Astrocyte (in vitro differentiated cells and primary cell): ENCODE data around the gene E2F2. TPM values are rescaled to one million over a fixed set of nuclear protein-coding genes. Genes with fewer than 3 reads are reported as not detected.

Experiments used
- DNase-seq: peaks from one replicate; pipeline ENCODE4 v3.0.0-alpha.2; 2010; ENCODE audit warnings: low read depth
- FAIRE-seq: peaks from 2 replicates; lab custom pipeline; 2011; peaks lifted over from hg19 to GRCh38; lab: Jason Lieb, UNC
- H2AFZ ChIP-seq: 2 replicates; pipeline ENCODE4 v1.6.0; 2012; ENCODE audit warnings: low read depth, low read length, inconsistent platforms
- H3K27ac ChIP-seq: 2 replicates; pipeline ENCODE4 v1.5.1; 2011; ENCODE audit warnings: low read depth, low read length, inconsistent platforms
- H3K27me3 ChIP-seq: 2 replicates; pipeline ENCODE4 v1.6.0; 2011; ENCODE audit warnings: low read length, inconsistent platforms; ENCODE audit not compliant: insufficient read depth
- H3K36me3 ChIP-seq: 2 replicates; pipeline ENCODE4 v1.5.1; 2011; ENCODE audit warnings: low read length, inconsistent platforms; ENCODE audit not compliant: insufficient read depth
- H3K4me1 ChIP-seq: 2 replicates; pipeline ENCODE4 v1.5.1; 2011; ENCODE audit warnings: low read length, inconsistent platforms; ENCODE audit not compliant: insufficient read depth
- H3K4me2 ChIP-seq: 2 replicates; pipeline ENCODE4 v1.6.0; 2012; ENCODE audit warnings: low read length, inconsistent platforms
- H3K4me3 ChIP-seq: 2 replicates; pipeline ENCODE4 v1.5.1; 2011; ENCODE audit warnings: low read depth, mild to moderate bottlenecking, low read length, inconsistent platforms; ENCODE audit not compliant: insufficient read depth
- H3K79me2 ChIP-seq: 2 replicates; pipeline ENCODE4 v1.6.0; 2012; ENCODE audit warnings: mild to moderate bottlenecking, low read length, inconsistent platforms; ENCODE audit not compliant: insufficient read depth
- H3K9ac ChIP-seq: 2 replicates; pipeline ENCODE4 v1.6.0; 2012; ENCODE audit warnings: mild to moderate bottlenecking, low read length, inconsistent platforms
- H3K9me3 ChIP-seq: 2 replicates; pipeline ENCODE4 v1.5.1; 2012; ENCODE audit warnings: low read depth, mild to moderate bottlenecking, low read length, inconsistent platforms; ENCODE audit not compliant: insufficient read depth
- H4K20me1 ChIP-seq: 2 replicates; pipeline ENCODE4 v1.6.0; 2012; ENCODE audit warnings: low read length, inconsistent platforms; ENCODE audit not compliant: insufficient read depth
- H3K27ac Mint-ChIP-seq: one replicate; pipeline ENCODE4 v1.8.0; 2021; ENCODE audit warnings: mild to moderate bottlenecking, mixed read lengths; ENCODE audit not compliant: unreplicated experiment
- H3K27me3 Mint-ChIP-seq: one replicate; pipeline ENCODE4 v1.8.0; 2021; ENCODE audit warnings: low read depth, mixed read lengths; ENCODE audit not compliant: unreplicated experiment
- H3K36me3 Mint-ChIP-seq: one replicate; pipeline ENCODE4 v1.8.0; 2021; ENCODE audit warnings: low read depth, mixed read lengths; ENCODE audit not compliant: unreplicated experiment
- H3K4me1 Mint-ChIP-seq: one replicate; pipeline ENCODE4 v1.8.0; 2021; ENCODE audit warnings: low read depth, mixed read lengths; ENCODE audit not compliant: unreplicated experiment
- H3K4me3 Mint-ChIP-seq: one replicate; pipeline ENCODE4 v1.8.0; 2021; ENCODE audit warnings: mild to moderate bottlenecking, moderate library complexity, mixed read lengths; ENCODE audit not compliant: unreplicated experiment
- H3K9me3 Mint-ChIP-seq: one replicate; pipeline ENCODE4 v1.8.0; 2021; ENCODE audit warnings: mild to moderate bottlenecking, mixed read lengths; ENCODE audit not compliant: unreplicated experiment
- CTCF ChIP-seq: IDR thresholded peaks from 2 replicates; pipeline ENCODE4 v1.5.1; 2011; ENCODE audit warnings: low read depth, mild to moderate bottlenecking, inconsistent platforms, low read length, moderate library complexity; ENCODE audit not compliant: insufficient read depth
- EZH2 ChIP-seq: IDR thresholded peaks from 2 replicates; pipeline ENCODE4 v1.6.1; 2012; ENCODE audit warnings: mild to moderate bottlenecking, low read length, inconsistent platforms; ENCODE audit not compliant: insufficient read depth
- total RNA-seq: library from RNA; stranded (reverse); gene quantifications from 2 replicates; pipeline ENCODE4 v1.2.1, GENCODE V29; 2021

The E2F2 gene
- total RNA-seq, 1 donor from 2014 or later, result 0.11 TPM

- Mint-ChIP-seq H3K4me3 (no peak overlapping the region), H3K4me1 (no peaks in the 10 kb centered on the region), H3K9me3 (no peaks in the 10 kb centered on the region), H3K27me3 (peaks cover 19% of the 10 kb centered on the region), H3K27ac (no peak overlapping the region), H3K36me3 (peaks cover 4% of the 10 kb centered on the region)
- H3K9me3 ChIP-seq, result no peaks in the 10 kb centered on the region
- H3K9ac ChIP-seq, result no peak overlapping the region
- FAIRE-seq, result no peak
- H4K20me1 ChIP-seq, result no peaks in the 10 kb centered on the region
- H3K4me3 ChIP-seq, result no peak overlapping the region
- TF ChIP-seq CTCF, result no peak
- no peak for TF ChIP-seq EZH2
- H2AFZ ChIP-seq, result no peak overlapping the region
- H3K27ac ChIP-seq, result no peak overlapping the region
- H3K36me3 ChIP-seq, result no peaks in the 10 kb centered on the region
- H3K79me2 ChIP-seq, result no peaks in the 10 kb centered on the region
- no peaks in the 10 kb centered on the region for H3K4me1 ChIP-seq
- H3K27me3 ChIP-seq, result no peaks in the 10 kb centered on the region
- no peak overlapping the region for H3K4me2 ChIP-seq
- DNase-seq, result no peak
Observed at GRCh38 chr1:23522244-23522982, 8.6 kb downstream of the E2F2 start.

GRCh38 chr1:23521588-23521987 is 9.4 kb downstream of the E2F2 start:
- no peaks in the 10 kb centered on the region for H3K4me1 Mint-ChIP-seq
- Histone ChIP-seq H4K20me1 (no peaks in the 10 kb centered on the region), H3K4me3 (no peak overlapping the region), H3K36me3 (no peaks in the 10 kb centered on the region), H3K4me1 (no peaks in the 10 kb centered on the region), H3K9ac (no peak overlapping the region), H3K27me3 (no peaks in the 10 kb centered on the region), H2AFZ (no peak overlapping the region), H3K4me2 (no peak overlapping the region), H3K79me2 (no peaks in the 10 kb centered on the region), H3K27ac (no peak overlapping the region), H3K9me3 (no peaks in the 10 kb centered on the region)
- DNase-seq (no peak), FAIRE-seq (no peak)
- peaks cover 20% of the 10 kb centered on the region for H3K27me3 Mint-ChIP-seq
- TF ChIP-seq EZH2, result no peak
- TF ChIP-seq CTCF, result no peak
- no peaks in the 10 kb centered on the region for H3K9me3 Mint-ChIP-seq
- H3K4me3 Mint-ChIP-seq, result no peak overlapping the region
- peaks cover 4% of the 10 kb centered on the region for H3K36me3 Mint-ChIP-seq
- no peak overlapping the region for H3K27ac Mint-ChIP-seq

GRCh38 chr1:23517581-23517980 is 13.5 kb downstream of the E2F2 start:
- no peak for DNase-seq
- Histone ChIP-seq H3K4me1 (no peaks in the 10 kb centered on the region), H3K4me3 (no peak overlapping the region), H3K27ac (no peak overlapping the region), H3K9me3 (no peaks in the 10 kb centered on the region), H3K36me3 (no peaks in the 10 kb centered on the region), H3K27me3 (no peaks in the 10 kb centered on the region), H3K4me2 (no peak overlapping the region), H3K79me2 (no peaks in the 10 kb centered on the region), H2AFZ (no peak overlapping the region), H4K20me1 (no peaks in the 10 kb centered on the region), H3K9ac (no peak overlapping the region)
- TF ChIP-seq EZH2 (no peak), CTCF (no peak)
- H3K36me3 Mint-ChIP-seq, result no peaks in the 10 kb centered on the region
- FAIRE-seq, result no peak
- H3K4me3 Mint-ChIP-seq, result no peak overlapping the region
- no peaks in the 10 kb centered on the region for H3K9me3 Mint-ChIP-seq
- H3K27me3 Mint-ChIP-seq, result peaks cover 14% of the 10 kb centered on the region
- H3K27ac Mint-ChIP-seq, result no peak overlapping the region
- no peaks in the 10 kb centered on the region for H3K4me1 Mint-ChIP-seq
